Activated CD4-positive, alpha-beta T cell treated with anti-CD3 and anti-CD28 coated beads, Interleukin-2, Interleukin-4, amounts not matched to agents 100 ng/mL and 50 ng/mL, durations not matched to agents 16 hours and 8 hours (primary cell): ENCODE data around the gene FGF14.

Experiments
- DNase-seq: peaks from one replicate; pipeline ENCODE4 v3.0.0-alpha.2; 2020; ENCODE audit warnings: low spot score

Gene FGF14

GRCh38 chr13:102310691-102311418, 91.0 kb downstream of the FGF14 start:
- no peak for DNase-seq

- no peak for DNase-seq
Observed at GRCh38 chr13:102309110-102309509, 92.7 kb downstream of the FGF14 start.

DNA sequence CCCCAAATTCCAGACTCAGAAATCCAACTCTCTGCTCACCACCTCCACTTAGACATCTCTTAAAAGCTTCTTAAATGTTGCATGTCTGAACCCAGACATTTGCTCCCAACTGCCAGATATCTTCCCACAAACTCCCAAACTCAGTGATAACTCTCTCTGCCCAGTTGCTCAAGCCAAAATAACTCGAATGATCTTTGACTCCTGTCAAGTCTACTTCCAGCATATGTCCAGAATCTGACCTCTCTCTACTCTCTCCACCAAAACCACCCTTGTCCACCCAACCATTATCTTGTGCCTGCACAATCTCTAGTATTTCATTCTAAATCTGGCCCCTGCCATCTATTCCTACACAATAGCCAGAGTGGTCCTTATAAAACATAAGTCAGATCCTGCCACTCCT, 99.3 kb downstream of the FGF14 start:
- no peak for DNase-seq

DNA sequence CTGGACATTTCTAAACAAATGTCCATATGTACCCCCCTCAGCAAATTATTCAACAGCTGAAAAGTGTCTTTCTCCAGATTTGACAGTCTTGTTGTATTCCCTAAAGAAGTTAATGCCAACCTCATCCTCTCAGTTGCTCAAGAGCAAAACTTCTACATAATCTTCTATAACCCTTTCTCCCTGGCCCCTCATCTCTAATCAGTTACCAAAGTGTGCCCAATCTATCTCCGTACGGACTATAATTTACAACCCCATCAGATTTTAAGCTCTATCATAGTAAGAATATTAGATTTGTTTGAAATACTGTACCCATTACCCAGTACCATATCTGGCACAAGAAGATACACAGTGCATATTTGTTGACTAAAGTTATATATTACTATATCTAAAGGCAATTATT, 101.5 kb downstream of the FGF14 start:
- DNase-seq, result no peak

GRCh38 chr13:102299366-102299765, 102.5 kb downstream of the FGF14 start:
- DNase-seq, result no peak

GRCh38 chr13:102298051-102298450, 103.8 kb downstream of the FGF14 start:
- no peak for DNase-seq

- DNase-seq, result no peak
Observed at GRCh38 chr13:102295316-102296048, 106.4 kb downstream of the FGF14 start.

GRCh38 chr13:102294407-102295018, 107.3 kb downstream of the FGF14 start:
- DNase-seq, result no peak

GRCh38 chr13:102293723-102294122, 108.1 kb downstream of the FGF14 start:
- DNase-seq, result no peak

- DNase-seq, result no peak
Observed at GRCh38 chr13:102291587-102292218, 110.1 kb downstream of the FGF14 start.

- DNase-seq, result no peak
Observed at GRCh38 chr13:102289606-102290005, 112.2 kb downstream of the FGF14 start.

DNA sequence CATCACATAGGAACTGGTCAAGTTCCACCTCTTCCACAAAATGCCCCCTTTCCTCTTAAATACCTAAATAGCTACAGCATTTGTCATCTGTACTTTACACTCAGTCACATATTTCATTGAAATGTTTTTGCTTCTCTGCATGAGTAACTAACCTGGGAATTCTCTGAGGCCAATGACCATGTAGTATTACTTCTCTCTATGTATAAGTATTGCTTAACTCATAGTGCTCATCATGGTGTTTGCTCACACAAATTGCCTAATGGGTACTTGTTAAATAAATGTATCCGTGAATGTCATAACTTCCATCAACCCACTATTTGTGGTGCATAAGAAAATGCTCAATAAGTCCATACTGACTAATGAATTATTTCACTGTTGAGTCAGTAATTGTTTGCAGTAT, 115.5 kb downstream of the FGF14 start:
- DNase-seq, result no peak

DNA sequence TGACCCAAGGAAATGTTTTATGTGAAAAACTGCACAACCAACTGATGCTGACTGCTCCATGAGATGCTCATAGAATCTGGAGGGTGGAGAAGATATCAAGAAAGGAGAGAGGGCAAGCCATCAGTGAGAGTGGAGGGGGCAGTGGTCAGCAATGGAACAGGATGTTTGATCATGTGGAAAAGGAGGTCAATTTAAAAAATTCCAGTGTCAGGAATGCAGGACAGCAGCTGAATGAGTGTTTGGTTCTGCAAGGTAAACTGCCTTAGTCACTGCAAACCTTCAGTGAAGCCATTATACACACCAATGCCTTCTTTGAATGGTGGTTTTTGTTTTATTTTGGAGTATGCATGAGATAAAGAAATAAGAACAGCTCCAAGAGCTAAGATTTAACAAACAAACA, 121.5 kb downstream of the FGF14 start:
- DNase-seq, result no peak

DNA sequence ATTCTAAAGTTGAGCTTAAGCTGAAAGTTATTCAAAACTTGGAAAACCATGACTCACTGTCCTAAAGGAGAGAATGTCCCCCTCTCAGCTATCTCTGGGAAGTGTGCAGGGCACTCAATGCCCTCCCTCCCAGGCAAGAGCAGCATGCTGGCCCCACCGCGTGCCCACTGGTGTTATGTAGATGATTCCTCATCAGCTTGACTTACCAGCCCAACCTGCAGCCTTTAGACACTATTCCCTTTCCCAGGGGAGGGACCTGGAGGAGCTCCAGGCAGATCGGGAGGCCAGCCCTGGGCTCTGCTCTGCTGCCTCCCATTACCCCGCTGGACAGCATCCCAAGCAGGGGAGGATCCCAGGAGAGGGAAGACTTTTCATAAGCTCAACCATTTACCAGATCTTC, 124.6 kb downstream of the FGF14 start:
- DNase-seq, result no peak

DNA sequence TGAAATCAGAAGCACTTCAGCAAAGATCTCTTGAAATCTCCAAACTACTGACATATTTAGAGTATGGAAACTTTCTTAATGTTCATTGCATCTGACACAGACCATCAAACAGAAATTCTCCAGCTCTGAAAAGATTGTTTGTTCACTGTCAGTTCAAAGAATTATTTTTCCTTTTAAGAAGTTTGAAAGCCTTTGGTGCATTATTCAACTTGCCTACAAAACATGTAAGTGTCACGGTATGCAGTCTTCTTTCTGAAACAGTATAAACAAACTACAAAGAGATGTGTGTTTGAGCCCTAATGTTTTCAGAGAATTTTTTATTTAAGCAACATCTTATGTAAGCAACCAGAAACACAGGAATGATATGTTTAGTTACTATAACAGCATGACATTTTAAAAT, 125.4 kb downstream of the FGF14 start:
- DNase-seq, result no peak

GRCh38 chr13:102275969-102276368, 125.9 kb downstream of the FGF14 start:
- no peak for DNase-seq

- DNase-seq, result no peak
Observed at GRCh38 chr13:102273111-102273510, 128.7 kb downstream of the FGF14 start.

DNA sequence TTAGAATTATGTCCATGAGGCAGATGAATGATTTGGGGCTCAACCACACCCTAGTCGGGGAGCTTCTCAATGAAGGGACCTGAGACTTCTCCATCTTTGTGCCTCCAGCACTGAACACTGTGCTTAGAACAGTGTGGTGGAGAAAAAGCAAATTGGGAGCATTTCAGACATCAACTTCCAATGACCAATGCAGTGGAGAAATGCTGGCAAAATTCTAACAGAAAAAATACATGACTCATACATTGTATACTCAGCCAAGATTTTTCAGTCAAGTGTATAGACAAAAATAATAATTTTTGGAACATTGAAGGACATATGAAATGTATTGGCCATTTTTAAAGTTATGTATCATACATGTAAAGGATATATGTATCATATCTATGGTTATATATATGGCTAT, 134.7 kb downstream of the FGF14 start:
- no peak for DNase-seq

DNA sequence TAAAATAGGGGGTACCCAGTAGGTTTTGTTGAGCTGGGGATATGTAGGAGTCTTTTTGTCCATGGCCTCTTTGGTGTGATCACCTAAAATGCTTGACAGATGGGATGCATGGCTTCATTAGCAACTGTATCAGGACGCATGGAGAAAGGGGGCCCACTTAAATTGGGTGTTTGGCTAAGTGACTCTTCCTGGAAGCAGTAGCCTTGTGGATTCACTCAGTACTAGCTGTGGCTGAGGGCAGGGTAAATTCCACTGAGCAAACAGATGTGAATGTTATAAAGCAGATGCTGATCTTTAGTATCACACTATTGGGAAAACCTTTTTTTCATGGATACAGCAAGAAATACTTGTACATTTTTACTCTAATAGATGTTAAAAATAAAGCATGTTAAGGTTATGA, 140.0 kb downstream of the FGF14 start:
- DNase-seq, result no peak

DNA sequence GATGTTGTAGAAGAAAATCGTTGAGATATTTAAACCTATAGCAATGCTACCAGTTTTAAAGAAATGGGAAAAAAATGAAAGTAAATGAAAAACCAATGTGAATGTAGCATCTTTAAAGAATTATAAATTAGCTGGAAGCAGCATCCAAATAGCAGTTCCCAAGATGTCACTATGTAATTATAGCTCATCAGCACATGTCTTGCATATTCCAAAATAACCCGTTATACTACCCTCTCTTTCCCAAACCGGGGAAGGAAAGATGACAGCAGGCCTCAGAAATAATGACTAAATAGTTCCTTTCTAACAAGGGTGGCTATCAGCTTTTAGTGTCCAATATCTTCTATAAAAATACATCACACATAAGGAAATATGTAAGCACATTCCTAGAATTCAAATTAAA, 140.5 kb downstream of the FGF14 start:
- no peak for DNase-seq

DNA sequence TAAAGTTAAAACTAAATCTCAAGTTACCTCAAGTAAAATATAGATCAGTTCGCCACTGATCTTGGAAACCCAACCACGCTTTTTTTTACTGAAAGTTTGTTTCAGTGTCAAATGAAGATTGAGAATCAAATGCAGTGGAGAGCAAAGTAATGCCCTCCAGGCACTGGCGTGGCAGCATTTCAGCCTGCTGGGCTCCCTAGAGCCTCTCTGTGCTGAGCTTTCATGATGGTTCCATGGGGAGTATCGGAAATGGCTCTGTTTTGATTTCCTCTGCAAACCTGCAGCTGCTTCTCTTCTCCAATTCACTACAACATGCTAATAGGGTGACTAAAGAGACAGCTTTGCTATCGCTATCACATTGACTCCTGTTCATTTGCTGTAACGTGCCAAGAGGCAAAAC, 141.6 kb downstream of the FGF14 start:
- DNase-seq, result no peak

DNA sequence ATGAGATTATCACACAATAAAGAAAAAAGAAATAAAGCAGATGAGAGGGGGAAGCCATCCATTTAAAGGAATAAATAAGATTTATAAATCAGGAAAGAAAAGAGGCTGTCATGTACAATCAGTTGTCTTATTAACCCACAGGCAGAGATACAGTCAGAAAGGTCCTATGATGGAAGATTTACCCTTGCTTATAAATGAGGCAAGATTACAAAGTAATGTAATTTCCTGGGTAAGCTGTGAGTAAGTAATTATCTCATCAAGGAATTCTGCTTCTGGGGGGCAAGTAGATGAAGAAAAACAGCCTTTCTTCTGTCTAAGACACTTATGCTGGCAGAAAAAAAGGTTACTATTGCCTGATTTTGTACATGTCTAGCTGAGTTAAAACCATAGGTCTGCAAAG, 146.4 kb downstream of the FGF14 start:
- no peak for DNase-seq

DNA sequence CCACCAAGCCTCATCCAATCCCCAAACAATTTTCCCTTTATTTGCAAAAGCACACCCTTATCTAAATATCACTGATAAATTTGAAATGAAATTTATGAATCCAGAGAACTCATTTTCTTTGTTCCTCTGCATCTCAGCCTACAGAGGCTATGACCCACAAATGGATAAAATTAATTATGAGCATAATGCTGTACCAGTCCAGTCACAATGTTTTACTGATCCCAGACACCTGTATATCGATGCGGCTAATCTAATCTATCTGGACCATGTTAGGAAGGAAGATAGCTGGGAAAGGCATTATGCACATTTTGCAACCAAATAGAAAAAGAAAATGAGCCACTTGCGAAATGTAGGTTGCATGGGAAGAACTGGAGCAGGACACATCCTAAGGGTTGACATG, 150.0 kb downstream of the FGF14 start:
- DNase-seq, result no peak
